GM23338 (cell line): Measurements from ENCODE around the gene NHLRC4. TPM values are rescaled to one million over a fixed set of nuclear protein-coding genes. Genes with fewer than 3 reads are reported as not detected.

Experiments used
- ATAC-seq: fragments of 200-7000 bp; cut with Tn5 transposase; 3 replicates; pipeline ENCODE4 v1.9.1; 2020
- DNase-seq: peaks from one replicate; pipeline ENCODE4 v3.0.0-alpha.2; 2015; ENCODE audit warnings: low spot score
- H2AFZ ChIP-seq: fragments of 200-600 bp; sonication (generic); 2 replicates; pipeline ENCODE4 v1.8.0; 2016; ENCODE audit warnings: antibody characterized with exemption, mild to moderate bottlenecking, moderate library complexity
- H3F3A ChIP-seq: fragments of 200-600 bp; sonication (generic); replicated peaks from 2 replicates; pipeline ENCODE4 v1.8.0; 2017; ENCODE audit warnings: antibody characterized with exemption, mixed run types, low read depth
- H3K27ac ChIP-seq: fragments of 200-600 bp; sonication (generic); 2 replicates; pipeline ENCODE4 v1.6.1; 2016; ENCODE audit warnings: low read depth
- H3K27me3 ChIP-seq: fragments of 200-600 bp; sonication (generic); 2 replicates; pipeline ENCODE4 v1.8.0; 2016; ENCODE audit warnings: mild to moderate bottlenecking, mixed run types, moderate library complexity; ENCODE audit not compliant: insufficient read depth
- H3K36me3 ChIP-seq: fragments of 200-600 bp; sonication (generic); 2 replicates; pipeline ENCODE4 v1.8.0; 2016; ENCODE audit warnings: mild to moderate bottlenecking; ENCODE audit not compliant: insufficient read depth
- H3K4me1 ChIP-seq: fragments of 200-600 bp; sonication (generic); 2 replicates; pipeline ENCODE4 v1.8.0; 2016; ENCODE audit warnings: mild to moderate bottlenecking, moderate library complexity; ENCODE audit not compliant: insufficient read depth
- H3K4me2 ChIP-seq: fragments of 200-600 bp; sonication (generic); 2 replicates; pipeline ENCODE4 v1.7.1; 2017; ENCODE audit warnings: mixed run types
- H3K4me3 ChIP-seq: fragments of 200-600 bp; sonication (generic); 2 replicates; pipeline ENCODE4 v1.6.1; 2016; ENCODE audit warnings: mixed run types
- H3K79me2 ChIP-seq: fragments of 200-600 bp; sonication (generic); replicated peaks from 2 replicates; pipeline ENCODE4 v1.8.0; 2017; ENCODE audit warnings: mild to moderate bottlenecking; ENCODE audit not compliant: insufficient read depth
- H3K9me2 ChIP-seq: fragments of 200-600 bp; sonication (generic); 2 replicates; pipeline ENCODE4 v1.8.0; 2017; ENCODE audit not compliant: insufficient read depth
- H4K20me1 ChIP-seq: fragments of 200-600 bp; sonication (generic); replicated peaks from 2 replicates; pipeline ENCODE4 v1.8.0; 2017; ENCODE audit warnings: mild to moderate bottlenecking; ENCODE audit not compliant: insufficient read depth
- H3K27ac Mint-ChIP-seq: 2 replicates; pipeline ENCODE4 v1.8.0; 2020; ENCODE audit warnings: inconsistent platforms, mild to moderate bottlenecking, moderate library complexity, mixed read lengths
- H3K27me3 Mint-ChIP-seq: 3 replicates; pipeline ENCODE4 v1.8.0; 2022; ENCODE audit warnings: low read depth, mild to moderate bottlenecking, moderate library complexity, mixed read lengths, inconsistent platforms; ENCODE audit not compliant: insufficient read depth, poor library complexity
- H3K36me3 Mint-ChIP-seq: 3 replicates; pipeline ENCODE4 v1.8.0; 2021; ENCODE audit warnings: low read depth, mild to moderate bottlenecking, inconsistent platforms, moderate library complexity, mixed read lengths
- H3K4me1 Mint-ChIP-seq: 3 replicates; pipeline ENCODE4 v1.8.0; 2020; ENCODE audit warnings: mild to moderate bottlenecking, inconsistent platforms, mixed read lengths
- H3K4me3 Mint-ChIP-seq: 3 replicates; pipeline ENCODE4 v1.8.0; 2021; ENCODE audit warnings: moderate library complexity, mild to moderate bottlenecking, inconsistent platforms, mixed read lengths
- H3K9me3 Mint-ChIP-seq: 3 replicates; pipeline ENCODE4 v1.8.0; 2020; ENCODE audit warnings: moderate library complexity, mild to moderate bottlenecking, inconsistent platforms, mixed read lengths
- CTCF ChIP-seq, 2 experiments: fragments of 200-600 bp in 1 of 2; sonication (generic) in 1 of 2; conservative IDR thresholded peaks; 2 replicates each; pipeline versions ENCODE4 v1.5.1 to v1.6.1; 2016 to 2017; ENCODE audit warnings: antibody characterized with exemption in 2 of 2, low read depth in 2 of 2, mild to moderate bottlenecking in 2 of 2, moderate library complexity in 1 of 2
- ETS1 ChIP-seq: IDR thresholded peaks from 2 replicates; pipeline ENCODE4 v1.6.1; 2016; ENCODE audit warnings: antibody characterized with exemption
- EZH2phosphoT487 ChIP-seq: fragments of 200-600 bp; sonication (generic); IDR thresholded peaks from one replicate; pipeline ENCODE4 v1.8.1; 2018; ENCODE audit warnings: antibody characterized with exemption; ENCODE audit not compliant: unreplicated experiment
- JUNB ChIP-seq: IDR thresholded peaks from one replicate; pipeline ENCODE4 v1.6.1; 2016; ENCODE audit warnings: antibody characterized with exemption; ENCODE audit not compliant: unreplicated experiment
- NANOG ChIP-seq: IDR thresholded peaks from 2 replicates; pipeline ENCODE4 v1.6.1; 2016; ENCODE audit warnings: antibody characterized with exemption, borderline replicate concordance
- ZNF462 ChIP-seq: fragments of 250-450 bp; sonication (Bioruptor Pico); IDR thresholded peaks from 2 replicates; pipeline ENCODE4 v1.5.0; 2020; ENCODE audit warnings: mild to moderate bottlenecking, moderate library complexity
- polyA plus RNA-seq: library from polyadenylated mRNA; unstranded; fragments of >200 nt; fragmentation: Nextera tagmentation; extraction: Ambion mirVana; gene quantifications from 2 replicates; pipeline ENCODE4 v1.2.1, GENCODE V29; 2016
- total RNA-seq: library from RNA; depleted of rRNA; stranded (reverse); fragments of >200 nt; shearing (Covaris generic); gene quantifications from 2 replicates; pipeline ENCODE4 v1.2.3, GENCODE V29; 2014

The NHLRC4 gene
- total and polyA plus RNA-seq, 2 experiments from 2014 or later = 0.47 to 0.80 TPM

GRCh38 chr16:585351-585750 is 18.5 kb downstream of the NHLRC4 start:
- Histone ChIP-seq H4K20me1 (peaks cover 12% of the 10 kb centered on the region), H3K4me3 (no peak overlapping the region), H2AFZ (no peak overlapping the region), H3K79me2 (peaks cover 8% of the 10 kb centered on the region), H3K4me2 (no peak overlapping the region), H3K9me2 (no peaks in the 10 kb centered on the region), H3K4me1 (peaks cover 5% of the 10 kb centered on the region; the same call in 1 of the 2 replicates), H3K27me3 (peaks cover 30% of the 10 kb centered on the region), H3K27ac (no peak overlapping the region), H3F3A (peaks cover 10% of the 10 kb centered on the region; the same call in 1 of the 2 replicates), H3K36me3 (no peaks in the 10 kb centered on the region)
- H3K27me3 Mint-ChIP-seq = peaks cover 23% of the 10 kb centered on the region
- no peaks in the 10 kb centered on the region for H3K36me3 Mint-ChIP-seq
- no peaks in the 10 kb centered on the region; the same call in 2 of the 3 replicates for H3K9me3 Mint-ChIP-seq
- ATAC-seq (peak; percentile 0; the same call in 1 of the 3 replicates), DNase-seq (peak; percentile 64)
- peaks cover 7% of the 10 kb centered on the region for H3K4me1 Mint-ChIP-seq
- no peak overlapping the region for H3K27ac Mint-ChIP-seq
- peak overlapping the region; percentile 5; the same call in 1 of the 3 replicates for H3K4me3 Mint-ChIP-seq
- TF ChIP-seq NANOG = no peak
- no peak for TF ChIP-seq EZH2phosphoT487
- no peak for TF ChIP-seq ETS1
- no peak for TF ChIP-seq JUNB
- peak in 1 of 2 experiments; percentile 21; a peak in 2 of 4 replicates for TF ChIP-seq CTCF (conservative IDR thresholded peaks at IDR 0.05; ENCODE audit: low read depth in 2 of 2)
- no peak for TF ChIP-seq ZNF462 (CRISPR knock-in tag)
